HG02642 (cell line): ENCODE data around the gene ARHGEF40.

Experiments
- ATAC-seq: cut with Tn5 transposase; IDR thresholded peaks from one replicate; pipeline ENCODE4 v1.9.1; 2021; ENCODE audit warnings: mild to moderate bottlenecking; ENCODE audit not compliant: unreplicated experiment, poor library complexity

The ARHGEF40 gene

DNA sequence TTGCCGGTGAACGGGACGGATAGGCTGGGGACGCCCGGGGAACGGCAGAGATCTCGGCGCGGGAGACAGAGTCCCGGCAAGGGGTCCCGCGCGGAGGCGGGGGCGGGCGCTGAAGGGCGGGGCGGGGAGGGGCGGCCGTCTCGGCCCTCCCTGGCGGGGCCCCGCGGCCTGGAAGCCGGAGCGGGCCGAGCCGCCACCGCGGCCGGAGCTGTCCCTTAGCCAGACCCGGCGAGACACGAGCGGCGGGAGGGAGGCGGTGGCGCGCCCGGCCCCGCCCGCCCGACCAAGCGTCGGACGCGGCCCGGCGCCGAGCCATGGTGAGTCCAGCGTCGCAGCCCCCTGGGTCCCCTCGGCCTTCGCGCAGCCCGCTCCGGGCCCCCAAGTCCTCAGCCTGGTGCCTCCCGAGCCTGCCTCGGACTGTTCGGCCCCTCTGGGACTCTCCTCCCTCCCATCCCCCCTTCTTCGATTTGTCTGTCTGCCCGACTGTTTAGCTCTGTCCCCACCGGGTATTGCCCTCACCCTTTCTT is at the start of gene ARHGEF40:
Gene ARHGEF40, plus strand, starts transcription at position 222 of the 527 bp plus-strand sequence. Its CDS starts 93 bp downstream, at position 315.
- no peak for ATAC-seq

DNA sequence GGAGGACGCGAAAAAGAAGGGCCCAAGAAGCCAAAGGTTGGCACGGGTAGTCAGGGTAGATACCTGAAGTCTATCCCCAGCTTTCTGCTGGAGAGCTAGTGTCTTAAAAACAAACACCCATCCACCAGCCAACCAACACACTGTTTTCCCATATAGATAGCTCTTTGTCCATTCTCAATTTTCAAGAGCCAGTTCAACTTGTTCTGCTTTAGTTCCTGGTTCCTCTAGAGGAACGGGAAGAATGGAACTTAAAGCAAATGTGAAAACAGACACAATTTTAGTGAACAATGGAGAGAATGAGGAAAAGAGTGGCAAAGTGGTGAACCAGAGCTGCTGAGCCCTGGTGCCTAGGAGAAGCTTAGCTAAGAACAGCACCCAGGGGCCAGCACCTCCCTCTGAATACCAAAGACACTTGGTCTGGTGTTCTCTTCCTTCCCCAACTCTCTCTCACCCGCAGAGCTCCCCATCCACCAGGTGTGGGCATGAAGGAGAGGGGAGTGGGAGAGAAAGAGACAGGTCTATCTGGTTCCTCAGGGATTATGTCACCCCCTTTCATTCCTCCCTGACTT is 49.0 kb upstream of the ARHGEF40 start:
- ATAC-seq = no peak

DNA sequence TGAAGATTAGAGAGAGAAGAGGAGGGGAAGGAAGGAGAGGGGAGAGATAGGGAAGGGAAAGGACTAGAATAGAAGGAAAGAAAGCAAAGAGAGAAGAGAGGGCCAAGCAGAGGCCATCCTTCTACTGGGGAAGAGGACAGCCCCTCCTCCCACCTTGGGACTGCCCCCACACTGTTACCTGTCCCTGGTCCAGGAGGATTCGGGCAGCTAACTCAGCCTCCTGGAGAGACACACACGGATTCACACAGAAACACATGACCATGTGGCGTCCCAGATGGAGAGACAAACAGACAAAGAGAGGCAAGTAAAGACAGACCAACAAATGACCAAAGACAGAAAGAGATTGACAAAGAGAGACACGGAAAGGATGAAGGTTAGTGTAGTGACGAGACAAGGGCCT is 47.4 kb upstream of the ARHGEF40 start:
- ATAC-seq = no peak

DNA sequence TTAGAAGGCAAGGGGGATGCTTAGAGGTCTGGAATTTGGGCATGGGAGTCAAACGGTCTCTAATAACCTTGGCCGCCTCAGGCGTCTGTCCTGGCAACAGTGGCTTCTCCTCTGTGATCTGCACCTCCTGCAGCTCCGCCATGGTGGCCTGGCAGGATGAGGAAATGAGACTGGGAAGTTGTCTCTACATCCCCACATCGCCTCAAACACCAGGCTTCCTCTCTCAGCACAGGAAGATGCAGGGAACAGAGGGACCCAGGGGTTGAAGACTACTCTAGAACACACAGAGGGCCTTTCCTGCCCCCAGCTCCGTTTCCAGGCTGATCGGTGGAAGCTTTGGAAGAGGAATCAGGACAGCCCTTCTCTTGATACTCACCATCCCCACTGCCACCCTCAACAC is 46.9 kb upstream of the ARHGEF40 start:
- ATAC-seq = no peak

DNA sequence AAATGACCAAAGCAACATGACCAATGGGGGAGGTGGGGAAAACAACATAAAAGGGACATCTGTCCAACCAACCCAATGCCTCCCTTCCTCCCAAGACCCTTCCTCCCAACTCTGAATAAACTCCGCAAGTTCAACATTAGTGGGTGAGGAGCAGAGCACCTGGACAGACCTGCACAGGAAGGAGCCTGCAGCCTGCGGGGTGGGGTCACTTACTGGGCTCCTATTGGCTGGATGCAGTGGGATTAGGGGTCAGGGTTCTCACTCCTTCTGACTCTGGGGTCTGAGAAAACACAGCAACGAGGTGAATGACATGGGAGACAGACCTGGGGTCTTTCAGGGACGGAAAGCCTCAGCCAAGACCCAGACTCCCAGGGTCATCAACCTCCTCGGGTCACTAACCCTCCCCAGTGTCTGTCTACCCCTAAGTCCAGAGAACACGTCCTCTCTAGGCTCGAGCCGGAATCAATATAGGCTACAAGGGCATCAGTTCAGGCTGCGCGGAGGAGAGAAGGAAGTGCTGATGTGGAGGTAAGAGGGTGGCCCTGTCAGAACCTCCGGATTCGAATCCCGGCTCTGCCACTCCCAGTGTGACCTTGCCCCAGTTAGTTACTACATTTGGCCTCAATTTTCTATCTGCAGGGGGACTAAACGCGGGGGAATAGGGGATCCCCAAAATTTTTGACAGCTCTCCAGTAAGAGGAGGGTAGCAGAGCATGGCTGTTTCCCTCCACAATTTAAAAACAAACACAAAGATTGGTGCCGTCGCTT is 46.1 kb upstream of the ARHGEF40 start:
- ATAC-seq = no peak

DNA sequence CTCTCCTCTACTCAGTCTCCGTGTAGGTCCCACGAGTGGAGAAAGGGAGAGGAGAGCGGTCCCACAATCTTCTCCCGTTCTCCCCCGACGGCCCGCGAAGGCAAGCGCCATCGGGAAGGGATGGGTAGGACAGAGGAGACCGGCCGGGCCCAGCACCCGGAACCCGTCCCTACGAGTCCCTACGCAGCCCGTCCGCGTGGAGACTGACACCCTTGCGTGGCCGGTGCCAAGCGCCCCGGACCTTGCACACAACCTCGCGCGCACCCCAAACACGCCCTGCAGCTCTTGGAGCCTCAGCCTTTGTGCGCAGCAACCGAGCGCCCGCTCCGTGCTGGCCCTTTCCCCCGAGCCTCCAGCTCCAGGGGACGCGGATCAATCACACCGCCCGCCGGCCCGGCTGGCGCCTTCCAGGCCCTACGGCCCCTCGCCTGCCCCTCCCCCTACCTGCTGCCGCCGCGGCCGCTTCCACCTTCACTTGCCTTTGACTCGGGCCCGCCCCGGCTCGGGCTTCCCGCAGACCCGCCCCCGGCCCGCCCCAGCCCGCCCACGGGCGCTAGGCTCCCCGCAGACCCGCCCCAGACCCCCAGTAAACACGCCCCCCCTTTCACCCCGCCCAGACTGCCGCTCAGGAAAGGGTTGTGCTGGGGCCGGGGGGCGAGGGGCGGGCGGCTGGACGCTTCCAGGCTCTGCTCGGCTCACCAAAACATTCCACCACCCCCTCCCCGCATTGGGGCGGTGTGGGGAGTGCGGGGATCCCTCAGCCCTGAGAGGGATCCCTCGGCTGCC is 45.3 kb upstream of the ARHGEF40 start, which contains the start of gene NDRG2:
Gene NDRG2, minus strand, starts transcription at position 477 of the 786 bp plus-strand sequence. CDS start 1,746 bp downstream, outside the sequence.
- peak; percentile 51 for ATAC-seq

DNA sequence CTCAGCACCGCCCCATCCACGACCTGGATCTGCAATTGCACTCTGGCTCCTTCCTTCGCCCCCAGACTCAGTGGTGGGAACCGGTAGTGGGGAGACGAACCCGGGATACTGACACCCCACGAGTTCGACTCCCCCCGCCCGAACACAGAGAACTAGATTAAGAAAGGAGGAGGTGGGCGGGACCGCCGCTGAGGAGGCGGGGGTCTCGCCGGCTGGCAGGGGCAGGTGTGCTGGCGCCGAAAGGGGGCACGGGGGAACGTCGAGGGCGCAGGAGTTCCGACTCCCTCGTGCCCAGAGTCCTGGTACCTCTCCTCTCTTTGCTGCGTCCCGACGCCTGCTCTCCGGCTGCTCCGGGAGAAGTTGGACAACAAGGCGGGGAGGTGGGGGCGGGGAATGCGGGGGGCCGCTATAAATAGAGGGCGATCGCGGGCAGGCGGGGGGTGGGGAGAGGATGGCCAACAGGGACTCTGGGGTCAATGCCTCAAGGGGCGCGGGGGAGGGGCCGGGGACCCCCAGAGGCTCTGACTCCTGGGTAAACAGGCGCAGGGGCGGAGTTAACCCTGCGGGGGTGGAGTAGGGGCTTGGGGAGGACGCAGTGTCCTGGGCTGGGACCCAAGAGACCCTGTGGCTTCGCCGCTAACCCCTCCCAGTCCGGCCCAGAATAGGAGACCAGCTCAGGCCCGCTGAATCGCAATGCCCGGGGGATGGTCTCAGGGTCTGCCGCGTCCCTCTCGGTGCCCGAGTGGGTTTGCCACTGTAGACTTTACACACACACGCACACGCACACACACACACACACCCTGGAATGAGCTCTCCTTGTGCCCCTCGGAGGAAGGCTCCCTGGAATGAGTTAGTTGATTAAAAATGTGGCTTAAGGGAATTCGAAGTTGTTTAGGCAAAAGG is 44.5 kb upstream of the ARHGEF40 start:
- no peak for ATAC-seq

DNA sequence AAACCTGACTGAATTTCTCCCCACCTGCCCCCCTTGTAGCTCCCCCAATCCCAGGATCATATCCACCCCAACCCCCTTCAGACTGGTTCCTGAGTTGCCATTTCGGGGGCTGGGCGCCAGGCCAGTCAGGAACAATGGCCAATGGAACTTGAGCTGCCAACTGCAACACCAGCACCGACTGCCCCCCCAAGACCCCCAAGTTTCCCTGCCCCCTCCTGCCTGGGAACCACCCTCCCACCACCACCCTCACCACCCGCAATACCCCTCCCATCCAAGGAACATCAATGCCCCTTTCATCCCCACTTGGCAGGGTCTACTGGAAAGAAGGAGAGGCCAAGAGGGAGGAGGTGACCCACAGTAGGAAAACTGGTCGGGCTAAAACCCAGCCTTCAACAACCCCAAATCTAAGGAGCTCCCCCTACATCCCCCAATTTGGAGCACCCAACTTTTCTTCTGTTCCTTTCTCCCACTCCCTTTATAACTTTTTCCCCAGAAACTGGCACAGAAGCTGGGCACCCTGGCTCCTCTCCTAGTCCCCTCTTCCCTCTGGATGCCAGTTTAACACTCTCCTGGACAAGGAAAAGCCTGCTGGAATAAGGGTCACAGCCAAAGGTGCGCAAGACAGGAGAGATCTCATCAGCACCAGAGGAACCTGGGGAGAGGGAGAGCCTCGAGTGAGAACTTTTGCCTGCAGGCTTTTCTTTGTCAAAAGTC is 43.7 kb upstream of the ARHGEF40 start:
- ATAC-seq = no peak

DNA sequence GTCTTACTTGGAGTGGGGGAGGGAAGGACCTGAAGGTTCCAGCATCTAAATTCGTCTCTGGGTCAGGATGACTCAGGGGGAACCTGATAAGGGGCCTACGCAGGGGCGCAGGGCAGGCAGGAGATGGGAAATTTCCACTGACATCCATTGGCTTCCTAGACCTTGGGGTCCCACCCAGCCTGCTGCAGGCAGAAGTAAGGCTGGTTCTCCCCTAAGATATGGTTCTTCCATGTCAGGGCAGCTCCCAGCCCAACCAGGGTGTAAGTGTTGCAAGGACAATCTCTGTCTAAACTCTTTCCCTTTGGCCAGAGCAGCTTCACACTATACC is 43.2 kb upstream of the ARHGEF40 start:
- no peak for ATAC-seq

DNA sequence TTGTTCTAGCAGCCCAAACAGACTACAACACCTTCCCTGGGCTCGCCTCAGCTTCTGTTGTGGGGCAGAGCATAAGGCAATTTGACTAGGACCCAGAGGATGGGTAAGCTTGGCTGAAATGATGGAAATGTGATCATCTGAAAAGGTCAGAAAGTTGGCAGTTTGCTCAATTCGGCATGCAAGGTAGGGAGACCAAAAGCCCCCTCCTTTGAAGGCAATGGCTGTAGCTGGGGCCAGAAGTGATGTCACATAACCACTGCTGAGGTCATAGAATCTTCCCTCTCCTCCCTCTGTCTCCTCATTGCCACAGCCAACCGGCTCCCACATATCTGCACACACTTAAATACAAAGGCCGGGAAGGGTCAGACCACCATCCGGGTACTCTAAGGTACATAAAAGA is 40.2 kb upstream of the ARHGEF40 start, which contains the start of gene TPPP2:
Gene TPPP2, plus strand, starts transcription at position 301 of the 400 bp plus-strand sequence. CDS start 365 bp downstream, outside the sequence.
- no peak for ATAC-seq

DNA sequence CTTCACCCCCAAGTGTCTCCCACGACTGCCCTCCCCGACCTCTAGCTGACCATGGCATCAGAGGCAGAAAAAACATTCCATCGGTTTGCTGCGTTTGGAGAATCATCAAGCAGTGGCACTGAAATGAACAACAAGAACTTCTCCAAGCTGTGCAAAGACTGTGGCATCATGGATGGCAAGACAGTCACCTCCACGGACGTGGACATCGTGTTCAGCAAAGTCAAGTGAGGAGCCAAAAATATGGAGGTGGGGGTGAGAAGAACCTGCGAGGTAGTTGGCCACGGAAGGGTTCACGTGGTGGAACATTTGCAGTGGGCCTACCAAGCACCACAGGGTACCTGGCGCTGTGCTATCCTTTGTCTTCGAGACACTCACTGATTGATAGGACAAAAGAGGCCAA is 39.6 kb upstream of the ARHGEF40 start:
- ATAC-seq = no peak

DNA sequence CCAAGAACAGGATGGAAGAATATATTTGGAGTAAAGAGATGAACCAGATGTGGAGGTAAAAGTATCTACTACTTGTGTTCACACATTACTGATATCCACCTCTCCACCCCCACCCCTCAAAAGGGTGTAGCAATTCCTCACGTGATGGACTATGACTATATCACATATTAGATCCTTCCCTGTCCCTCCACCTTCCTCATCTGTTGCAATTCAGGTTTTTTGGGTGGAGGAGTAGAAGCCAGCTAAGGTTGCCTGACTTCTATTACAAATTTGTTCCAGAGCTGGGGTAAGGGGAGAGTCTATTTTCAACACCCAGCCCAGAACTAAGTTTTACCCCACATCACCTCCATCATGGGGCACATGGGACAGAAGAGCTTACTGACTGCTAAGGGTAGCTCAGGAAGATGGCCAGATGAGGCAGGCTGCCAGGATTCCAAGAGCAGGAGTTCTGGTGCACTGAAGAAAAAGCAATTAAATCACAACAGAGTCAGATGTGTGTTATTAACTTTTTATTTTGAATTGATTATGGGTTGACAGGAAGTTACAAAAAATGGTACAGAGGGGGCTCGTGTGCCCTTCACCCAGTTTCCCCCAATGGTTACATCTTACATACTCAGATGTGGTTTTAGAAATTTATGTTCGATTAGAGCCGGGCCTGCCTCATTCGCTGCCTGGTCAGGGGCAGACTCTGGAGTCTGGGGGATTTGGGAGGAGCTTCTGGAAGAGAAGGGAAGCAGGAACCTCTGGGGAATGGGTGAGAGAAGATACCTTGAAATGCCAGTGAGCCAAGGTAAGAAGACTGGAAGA is 37.6 kb upstream of the ARHGEF40 start:
- ATAC-seq = no peak

DNA sequence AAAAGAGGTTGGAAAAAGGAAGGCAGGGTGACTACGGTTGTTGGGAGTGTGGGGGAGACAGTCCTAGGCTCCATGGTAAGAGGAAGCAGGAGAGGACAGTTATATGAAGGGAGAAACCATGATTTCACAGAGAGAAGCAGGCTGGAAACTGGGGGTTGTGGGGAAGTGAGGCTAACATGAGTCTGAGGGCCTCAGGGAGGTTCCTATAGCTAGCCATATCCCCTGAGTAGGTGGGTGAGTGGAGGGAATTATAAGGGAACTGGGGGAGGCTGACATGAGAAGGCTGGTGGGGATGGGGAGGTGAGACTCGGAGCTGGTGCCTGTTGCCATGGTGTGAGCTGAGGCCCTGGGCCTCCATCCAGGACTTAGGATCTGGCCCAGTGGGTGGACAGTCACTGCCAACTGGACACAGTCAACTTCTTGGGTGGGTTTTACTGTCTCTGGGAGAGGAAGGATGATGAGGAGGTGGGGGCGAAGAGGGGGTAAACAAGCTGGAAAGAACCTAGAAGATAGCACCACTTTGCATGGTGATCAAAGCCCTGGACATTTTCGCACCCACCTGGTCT is 36.9 kb upstream of the ARHGEF40 start:
- ATAC-seq = no peak

DNA sequence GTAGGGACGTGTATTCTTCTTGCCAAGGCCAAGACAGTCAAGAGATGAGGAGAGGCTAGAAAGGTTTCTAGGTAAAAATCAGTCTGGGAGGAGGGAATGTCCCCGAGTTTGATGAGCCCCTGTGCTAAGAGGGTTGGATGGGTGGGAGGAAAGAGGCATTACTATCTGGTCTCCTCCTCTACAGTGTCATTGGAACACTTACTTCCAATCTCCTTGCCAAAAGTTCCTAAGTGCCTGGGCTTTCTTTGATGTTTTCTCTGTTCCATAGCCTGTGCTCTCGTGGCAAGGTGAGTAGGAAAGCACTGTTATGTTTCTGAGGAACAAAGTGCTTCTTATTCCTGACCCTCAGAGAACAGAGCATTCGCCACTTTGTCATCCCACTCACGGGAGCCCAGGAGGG is 35.4 kb upstream of the ARHGEF40 start, which contains the start of gene RNASE13:
Gene RNASE13, minus strand, starts transcription at position 101 of the 400 bp plus-strand sequence. CDS start 519 bp downstream, outside the sequence.
- ATAC-seq = no peak

DNA sequence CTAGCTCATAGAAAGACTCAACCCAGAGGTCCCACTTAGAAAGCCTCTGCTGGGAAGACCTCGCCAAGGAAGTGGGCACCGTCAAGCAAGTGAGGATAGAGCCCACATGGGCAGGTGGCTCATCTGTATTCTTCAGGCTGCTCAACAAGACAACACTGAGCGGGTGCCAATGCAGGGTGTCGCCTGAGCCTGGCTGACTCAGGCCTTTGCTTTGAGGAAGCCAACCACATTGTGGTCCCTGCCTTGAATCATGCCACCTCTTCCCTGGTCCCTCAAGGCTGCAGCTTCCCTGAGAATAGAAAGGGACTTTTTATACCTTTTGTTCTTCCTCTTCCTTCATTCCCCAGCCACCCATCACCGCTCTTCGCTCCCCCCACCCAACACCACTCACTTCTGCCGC is 33.4 kb upstream of the ARHGEF40 start:
- ATAC-seq = no peak

DNA sequence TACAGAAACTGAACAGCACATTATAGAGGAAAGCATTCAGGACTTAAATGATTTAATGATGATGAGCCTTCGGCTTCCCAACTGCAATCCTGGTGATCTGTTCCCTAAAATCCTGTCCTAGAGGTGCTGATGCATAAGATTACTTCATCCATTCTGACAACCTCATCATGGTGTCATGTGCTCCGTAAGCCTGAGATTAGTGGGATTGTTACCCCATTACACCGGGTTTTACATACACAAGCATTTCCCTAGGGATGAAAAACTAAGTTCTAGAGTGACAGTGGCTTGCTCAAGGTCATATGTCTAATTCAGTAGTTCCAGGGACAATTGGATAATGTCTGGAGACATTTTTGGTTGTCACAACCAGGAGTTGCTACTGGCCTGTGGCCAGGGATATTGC is 32.9 kb upstream of the ARHGEF40 start:
- ATAC-seq = no peak

DNA sequence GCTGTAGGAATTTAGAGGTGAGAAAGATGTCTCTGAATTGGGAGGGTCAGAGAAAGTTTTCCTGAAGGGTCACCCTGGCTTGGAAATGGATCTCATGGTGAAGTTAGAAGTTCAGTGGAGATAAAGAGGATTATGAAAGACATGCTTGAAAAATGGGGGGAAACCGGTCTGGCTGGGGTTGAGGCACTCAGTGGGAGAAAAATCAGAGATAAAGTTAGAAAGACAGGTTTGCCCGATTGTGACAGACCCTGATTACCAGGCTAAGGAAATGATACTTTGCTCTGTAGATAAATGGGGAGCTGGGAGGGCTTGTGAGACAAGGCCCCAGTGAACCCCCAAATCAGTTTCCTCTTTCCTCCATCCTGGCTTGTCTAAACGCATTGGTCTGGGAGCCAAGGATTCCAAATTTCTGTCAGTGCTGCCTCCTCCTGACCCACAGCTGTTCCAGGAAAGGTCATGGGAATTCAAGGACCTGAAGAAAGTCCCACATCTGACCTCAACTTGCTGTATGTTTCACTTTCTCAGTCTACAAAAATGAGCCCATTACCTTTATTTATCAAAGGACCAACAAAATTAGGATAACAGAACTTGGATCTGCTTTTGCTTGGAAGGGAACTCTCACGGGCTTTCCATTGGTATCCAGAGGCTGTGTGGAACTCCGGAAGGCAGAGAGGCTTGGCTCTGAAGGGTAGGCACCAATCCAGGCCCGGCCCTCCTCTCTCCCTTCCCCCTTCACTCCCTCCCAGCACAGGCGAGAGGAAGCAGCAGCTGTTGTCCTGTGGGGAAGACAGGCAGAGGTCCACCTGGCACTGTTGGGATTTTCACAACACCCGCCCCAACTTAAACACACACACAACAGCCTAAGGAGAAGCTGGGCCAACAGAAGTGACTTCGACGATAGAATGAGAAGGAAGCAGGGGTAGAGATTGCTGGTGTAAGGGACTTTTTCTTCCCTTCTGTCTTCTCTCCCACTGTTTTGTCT is 31.4 kb upstream of the ARHGEF40 start:
- ATAC-seq = no peak
